OCI-LY1 (cell line): ENCODE data around the gene PLTP.

Source experiments
- EZH2 ChIP-seq: fragments of 200-600 bp; sonication (generic), shearing (Covaris generic); IDR thresholded peaks from 2 replicates; pipeline ENCODE4 v1.8.0; 2017; ENCODE audit warnings: borderline replicate concordance, mixed run types, mild to moderate bottlenecking, antibody characterized with exemption, low read length, moderate library complexity, mixed read lengths
- TF ChIP-seq, protein P1 (sequence below): fragments of 200-600 bp; sonication (generic), shearing (Covaris generic); IDR thresholded peaks from 2 replicates; pipeline ENCODE4 v1.5.1; 2017; ENCODE audit warnings: mild to moderate bottlenecking, antibody characterized with exemption, low read length, moderate library complexity, mixed read lengths

DNA sequence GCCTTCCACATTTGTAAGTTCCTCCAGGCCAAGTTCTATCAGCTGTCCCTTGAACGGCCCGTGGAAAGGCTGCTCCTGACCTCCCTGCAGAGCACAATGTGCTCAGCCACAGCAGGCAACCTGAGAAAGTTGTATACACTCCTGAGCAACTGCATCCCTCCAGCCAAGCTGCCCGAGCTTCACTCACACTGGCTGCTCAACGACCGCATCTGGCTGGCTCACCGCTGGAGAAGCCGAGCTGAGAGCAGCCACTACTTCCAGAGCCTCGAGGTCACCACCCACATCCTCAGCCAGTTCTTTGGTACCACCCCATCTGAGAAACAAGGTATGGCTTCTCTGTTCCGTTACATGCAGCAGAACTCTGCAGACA lies 28.9 kb downstream of the PLTP start:
- TF ChIP-seq, protein P1, sequence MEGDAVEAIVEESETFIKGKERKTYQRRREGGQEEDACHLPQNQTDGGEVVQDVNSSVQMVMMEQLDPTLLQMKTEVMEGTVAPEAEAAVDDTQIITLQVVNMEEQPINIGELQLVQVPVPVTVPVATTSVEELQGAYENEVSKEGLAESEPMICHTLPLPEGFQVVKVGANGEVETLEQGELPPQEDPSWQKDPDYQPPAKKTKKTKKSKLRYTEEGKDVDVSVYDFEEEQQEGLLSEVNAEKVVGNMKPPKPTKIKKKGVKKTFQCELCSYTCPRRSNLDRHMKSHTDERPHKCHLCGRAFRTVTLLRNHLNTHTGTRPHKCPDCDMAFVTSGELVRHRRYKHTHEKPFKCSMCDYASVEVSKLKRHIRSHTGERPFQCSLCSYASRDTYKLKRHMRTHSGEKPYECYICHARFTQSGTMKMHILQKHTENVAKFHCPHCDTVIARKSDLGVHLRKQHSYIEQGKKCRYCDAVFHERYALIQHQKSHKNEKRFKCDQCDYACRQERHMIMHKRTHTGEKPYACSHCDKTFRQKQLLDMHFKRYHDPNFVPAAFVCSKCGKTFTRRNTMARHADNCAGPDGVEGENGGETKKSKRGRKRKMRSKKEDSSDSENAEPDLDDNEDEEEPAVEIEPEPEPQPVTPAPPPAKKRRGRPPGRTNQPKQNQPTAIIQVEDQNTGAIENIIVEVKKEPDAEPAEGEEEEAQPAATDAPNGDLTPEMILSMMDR: no peak
- no peak for TF ChIP-seq EZH2
